ENCODE measurements around the gene F8. TPM values are rescaled to one million over a fixed set of nuclear protein-coding genes. Genes with fewer than 3 reads are reported as not detected.
"Not testable (repeated sequence)": the region's sequence is repeated elsewhere in the genome, so short reads cannot be mapped to it uniquely, and the experiment has no call there.

Gene F8
- total RNA-seq, 1 experiment from 2014 or later: 7.1 TPM

DNA sequence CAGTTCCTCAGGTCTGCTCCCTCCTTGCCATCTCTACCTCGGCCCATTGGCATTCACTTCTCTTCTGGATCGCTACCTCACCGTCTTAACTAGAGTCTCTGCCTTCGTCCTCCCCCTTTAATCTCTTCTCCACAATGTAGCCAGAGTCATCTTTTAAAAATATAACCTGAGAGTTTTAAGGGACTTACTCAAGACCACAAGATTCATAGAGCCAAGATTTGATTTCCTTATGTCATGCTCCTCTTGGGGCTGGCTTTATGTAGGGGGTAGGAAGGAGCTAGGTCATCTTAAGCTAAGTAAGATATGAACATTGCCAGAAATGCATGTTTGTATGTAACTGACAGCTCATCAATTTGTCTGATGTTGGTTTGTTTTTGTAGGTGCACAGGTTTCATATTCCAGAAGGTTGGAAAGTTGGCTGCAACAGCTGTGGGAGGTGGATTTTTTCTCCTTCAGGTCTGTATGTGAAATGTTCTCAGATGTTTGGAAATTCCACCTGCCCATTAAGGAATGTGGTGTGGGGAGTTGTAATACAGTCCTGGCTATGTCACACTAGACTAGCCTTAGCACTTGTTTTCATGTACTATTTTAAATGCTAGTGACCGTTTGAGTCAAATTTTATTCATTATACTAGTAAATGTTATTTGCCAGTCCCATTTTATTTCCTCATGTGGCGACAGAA, 23.7 kb upstream of the F8 start:
- no peak for DNase-seq (ENCODE audit: low read depth)
- in situ Hi-C loops (cut with HindIII; ENCODE audit: low pct_unique_long_range_greater_than_20kb, low sequenced_read_pairs): no loop called here

DNA sequence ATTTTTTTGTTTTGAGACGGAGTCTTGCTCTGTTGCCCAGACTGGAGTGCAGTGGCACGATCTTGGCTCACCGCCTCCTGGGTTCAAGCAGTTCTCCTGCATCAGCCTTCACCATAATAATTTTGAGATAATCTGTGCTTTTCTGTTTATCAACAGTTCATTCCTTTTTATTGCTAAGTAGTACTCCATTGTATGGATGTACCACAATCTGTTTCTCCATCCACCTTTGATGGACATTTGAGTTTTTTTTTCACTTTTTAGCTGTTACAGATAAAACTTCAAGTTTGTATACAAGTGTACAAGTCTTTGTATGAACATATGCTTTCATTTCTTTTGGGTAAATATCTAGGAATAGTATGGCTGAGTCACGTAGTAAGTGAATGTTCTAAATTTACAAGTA, 13.2 kb upstream of the F8 start:
- no peak for DNase-seq (ENCODE audit: low read depth)
- in situ Hi-C loops (cut with HindIII; ENCODE audit: low pct_unique_long_range_greater_than_20kb, low sequenced_read_pairs): no loop called here

DNA sequence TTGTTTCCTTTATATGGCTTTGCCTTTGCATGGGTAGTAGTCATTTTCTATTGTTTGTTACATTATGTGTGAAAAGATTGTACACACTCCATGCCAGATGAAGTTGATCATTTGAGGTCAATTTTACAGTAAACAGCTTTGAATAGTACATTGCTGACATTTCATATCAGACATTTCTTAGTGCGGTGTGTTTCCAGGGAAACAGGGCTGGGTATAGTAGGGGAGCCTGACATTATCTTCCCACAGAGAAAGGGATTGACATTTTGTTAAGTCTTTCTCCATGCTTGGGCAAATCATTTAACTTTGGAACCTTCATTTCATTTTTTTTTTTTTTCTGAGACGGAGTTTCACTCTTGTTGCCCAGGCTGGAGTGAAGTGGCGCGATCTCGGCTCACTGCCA, 9.1 kb upstream of the F8 start:
- no peak for DNase-seq (ENCODE audit: low read depth)
- in situ Hi-C loops (cut with HindIII; ENCODE audit: low pct_unique_long_range_greater_than_20kb, low sequenced_read_pairs): no loop called here

DNA sequence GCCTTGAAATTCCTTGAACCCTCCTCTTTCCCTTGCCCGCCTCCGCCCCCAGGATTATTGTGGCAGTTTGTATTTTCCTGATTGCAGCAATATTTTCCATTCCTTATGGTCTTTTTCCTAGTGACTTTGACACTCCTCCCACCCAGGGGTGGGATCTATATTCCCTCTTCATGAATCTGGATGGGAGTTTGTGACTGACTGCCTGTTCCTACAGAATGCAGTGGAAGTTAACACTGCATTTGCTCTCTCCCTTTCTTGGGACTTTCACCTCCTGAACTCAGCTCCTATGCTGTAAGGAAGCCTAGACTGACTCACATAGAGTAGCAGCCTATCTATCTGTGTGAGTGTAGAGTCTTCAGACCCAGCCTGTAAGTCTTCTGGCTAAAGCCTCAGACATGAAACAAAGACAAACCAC, 6.4 kb upstream of the F8 start:
- peak; percentile 26 for DNase-seq (ENCODE audit: low read depth)
- in situ Hi-C loops (cut with HindIII; ENCODE audit: low pct_unique_long_range_greater_than_20kb, low sequenced_read_pairs): no loop called here

DNA sequence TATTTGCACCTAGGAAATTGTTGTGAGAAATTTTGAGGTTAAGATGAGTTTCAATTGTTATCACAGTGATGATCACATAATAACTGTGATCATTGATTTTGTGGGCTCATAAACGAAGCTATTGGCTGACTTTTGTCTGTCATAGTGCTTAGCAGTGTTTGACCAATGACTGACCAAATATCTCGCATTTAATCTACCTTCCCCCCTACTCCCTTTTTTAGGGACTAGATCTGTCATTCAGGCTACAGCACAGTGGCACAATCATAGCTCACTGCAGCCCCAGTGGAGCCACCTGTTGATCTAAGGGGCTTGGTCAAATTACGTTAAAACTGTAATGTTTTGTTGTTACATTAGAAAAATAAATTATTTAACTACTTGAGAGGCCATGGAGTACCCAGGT, 5.6 kb upstream of the F8 start:
- in situ Hi-C loops (cut with HindIII; ENCODE audit: low pct_unique_long_range_greater_than_20kb, low sequenced_read_pairs): no loop called here
- DNase-seq (ENCODE audit: low read depth): no peak

DNA sequence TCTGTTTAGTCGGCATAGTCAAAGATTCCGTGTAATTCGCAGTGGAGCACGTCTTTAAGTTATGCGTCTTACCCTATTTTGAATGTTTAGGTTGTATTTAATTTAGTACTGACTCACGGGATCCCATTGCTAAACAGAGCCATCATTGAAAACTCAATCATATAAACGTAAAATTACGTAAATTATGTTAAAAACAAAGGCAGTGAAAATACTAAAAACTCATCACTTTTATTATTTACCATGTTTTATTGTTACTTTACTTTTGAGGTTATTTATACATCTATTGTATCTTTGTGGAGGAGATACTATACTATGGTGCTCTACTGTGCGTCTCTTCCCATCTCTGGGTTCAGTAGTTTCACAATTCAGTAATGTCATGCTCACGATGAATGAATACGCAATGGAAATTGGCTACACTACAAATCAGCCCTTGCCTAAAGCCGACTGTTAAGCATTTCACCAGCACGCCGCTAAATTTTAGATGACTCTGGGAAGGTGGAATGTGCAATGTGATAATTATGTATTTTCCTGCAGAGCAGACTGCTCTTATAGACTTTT, 5.1 kb upstream of the F8 start:
- peak; percentile 40 for DNase-seq (ENCODE audit: low read depth)
- in situ Hi-C loops (cut with HindIII; ENCODE audit: low pct_unique_long_range_greater_than_20kb, low sequenced_read_pairs): no loop called here

DNA sequence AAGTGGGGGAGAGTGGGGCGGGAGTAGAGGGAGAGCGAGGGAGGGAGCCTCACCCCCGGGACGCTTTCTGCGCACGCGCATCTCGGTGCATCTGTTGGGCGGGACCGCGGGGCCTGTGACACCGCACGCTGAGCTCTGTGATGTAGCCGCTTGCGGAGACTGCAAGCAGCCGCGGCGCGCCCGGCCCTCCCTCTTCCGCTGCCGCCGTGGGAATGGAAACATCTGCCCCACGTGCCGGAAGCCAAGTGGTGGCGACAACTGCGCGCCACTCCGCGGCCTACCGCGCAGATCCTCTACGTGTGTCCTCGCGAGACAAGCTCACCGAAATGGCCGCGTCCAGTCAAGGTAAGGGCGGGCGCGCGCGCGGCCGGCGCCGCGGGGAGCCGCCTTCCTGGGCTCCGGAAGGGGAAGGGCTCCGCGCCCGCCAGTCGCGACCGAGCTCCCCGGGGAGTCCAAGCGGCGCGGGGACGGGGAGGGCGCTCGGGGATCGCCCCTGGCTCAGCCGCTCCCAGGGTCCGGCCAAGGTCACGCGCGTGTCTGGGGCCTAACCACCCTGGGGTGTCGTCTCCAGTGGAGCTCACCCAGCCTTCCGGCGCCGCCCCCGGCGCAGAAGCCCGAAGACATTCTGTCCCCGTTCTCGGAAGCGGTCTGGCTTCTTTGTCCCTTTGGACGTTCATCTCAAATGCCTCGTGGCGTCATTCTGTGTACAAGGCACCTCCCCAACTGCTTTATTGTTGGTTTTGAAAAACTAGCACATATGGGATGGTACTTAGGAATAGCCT, 4.4 kb upstream of the F8 start, which contains the start of gene FUNDC2:
Gene FUNDC2, plus strand, starts transcription at position 118 of the 782 bp plus-strand sequence. Its CDS starts 95 bp downstream, at position 213.
- DNase-seq (ENCODE audit: low read depth): peak; percentile 96
- in situ Hi-C loops (cut with HindIII; ENCODE audit: low pct_unique_long_range_greater_than_20kb, low sequenced_read_pairs): no loop called here

DNA sequence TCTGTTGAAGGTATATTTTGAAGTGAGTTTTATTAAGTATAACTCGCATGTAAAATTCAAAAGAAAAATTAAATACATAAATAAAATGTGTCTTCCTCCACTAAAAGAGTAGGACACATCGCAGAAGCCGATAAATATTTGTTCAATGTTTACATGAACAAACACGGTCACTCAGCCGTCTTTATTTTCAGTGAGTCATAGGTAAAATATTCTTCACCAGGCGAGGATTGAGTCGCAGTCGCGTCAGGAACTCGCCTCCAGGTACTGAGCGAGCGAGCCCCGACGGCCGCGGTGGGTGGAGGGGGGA, 3.9 kb upstream of the F8 start:
- DNase-seq (ENCODE audit: low read depth): no peak
- in situ Hi-C loops (cut with HindIII; ENCODE audit: low pct_unique_long_range_greater_than_20kb, low sequenced_read_pairs): no loop called here

DNA sequence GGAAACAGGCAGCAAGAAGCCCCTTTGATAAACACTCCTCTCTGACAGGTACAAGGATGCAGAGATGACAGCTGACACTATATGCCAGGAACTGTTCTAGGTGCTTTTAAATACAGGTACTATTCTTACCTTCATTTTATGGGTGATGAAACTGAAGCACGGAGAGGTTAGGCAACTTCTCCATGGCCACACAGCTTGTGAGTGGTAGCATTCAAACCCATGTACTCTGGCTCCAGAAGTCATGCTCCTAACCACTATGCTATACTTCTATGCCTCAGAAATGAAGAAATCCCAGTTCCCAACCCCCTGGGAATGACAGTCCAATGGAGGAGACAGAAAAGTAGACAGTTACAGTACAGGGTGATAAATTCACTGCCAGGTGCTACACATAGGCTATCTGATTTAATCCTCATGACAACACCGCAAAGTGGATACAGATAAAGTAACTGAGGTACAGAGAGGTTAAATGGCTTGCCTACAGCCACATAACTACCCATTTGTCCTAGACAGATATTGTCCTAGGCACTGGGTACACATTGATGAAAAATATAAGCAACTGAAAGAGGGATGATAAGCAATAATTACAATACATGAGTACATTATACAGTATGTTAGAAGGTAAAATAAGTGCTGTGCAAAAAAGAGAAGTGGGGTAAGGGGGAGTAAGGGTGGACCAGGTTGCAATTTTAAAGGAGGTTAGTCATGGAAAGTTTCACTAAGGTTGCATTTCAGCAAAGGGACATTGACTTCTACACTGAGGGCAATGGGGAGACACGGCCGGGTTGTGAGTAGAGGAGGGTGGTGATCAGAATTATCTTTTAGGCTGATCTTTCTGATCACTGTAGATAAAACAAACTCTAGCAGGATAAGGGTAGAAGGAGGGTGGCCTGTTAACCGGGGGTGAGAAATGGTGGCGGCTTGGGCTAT, 1.6 kb upstream of the F8 start:
- DNase-seq (ENCODE audit: low read depth): no peak
- in situ Hi-C loops (cut with HindIII; ENCODE audit: low pct_unique_long_range_greater_than_20kb, low sequenced_read_pairs): no loop called here

DNA sequence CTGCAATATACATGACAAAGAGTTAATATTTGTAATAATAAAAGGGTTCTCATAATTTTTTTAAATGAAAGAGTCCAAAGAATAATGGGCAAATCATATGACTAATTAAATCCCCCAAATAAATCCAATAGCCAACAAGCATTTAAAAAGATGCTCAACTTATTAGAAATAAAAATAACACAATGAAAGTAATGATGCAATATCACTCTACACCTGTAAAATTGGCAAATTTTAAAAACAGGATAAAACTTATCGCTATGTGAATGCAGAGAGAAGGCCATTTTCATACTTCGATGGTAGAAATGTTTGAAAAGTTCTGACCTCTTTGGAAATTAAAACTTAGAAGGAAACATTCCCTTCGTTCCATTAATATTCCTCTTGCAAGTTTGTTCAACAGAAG, 1.9 kb downstream of the F8 start:
- in situ Hi-C loops (cut with HindIII; ENCODE audit: low pct_unique_long_range_greater_than_20kb, low sequenced_read_pairs): no loop called here
- no peak for DNase-seq (ENCODE audit: low read depth)

DNA sequence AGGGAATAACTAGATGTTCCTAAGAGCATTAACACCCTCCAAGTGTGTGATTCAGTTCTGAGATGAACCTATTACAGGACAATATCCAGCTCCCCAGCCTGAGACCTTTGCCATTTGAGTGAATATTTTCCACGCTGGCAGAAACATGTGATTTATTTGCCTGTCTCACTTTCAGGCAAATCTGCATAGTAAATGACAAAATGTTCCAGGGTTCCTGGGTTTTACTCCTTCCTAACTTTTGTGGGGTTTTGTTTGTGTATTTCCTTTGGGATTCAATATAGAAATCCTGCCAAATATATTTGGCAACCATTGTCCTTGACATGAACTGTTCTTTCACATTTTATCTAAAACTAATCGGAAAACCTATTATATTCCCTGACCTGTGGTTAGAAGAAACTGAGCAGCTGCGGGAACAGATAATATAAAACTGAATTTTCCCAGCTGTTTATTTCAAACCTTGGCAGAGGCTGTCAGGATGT, 12.5 kb downstream of the F8 start:
- in situ Hi-C loops (cut with HindIII; ENCODE audit: low pct_unique_long_range_greater_than_20kb, low sequenced_read_pairs): no loop called here
- no peak for DNase-seq (ENCODE audit: low read depth)

DNA sequence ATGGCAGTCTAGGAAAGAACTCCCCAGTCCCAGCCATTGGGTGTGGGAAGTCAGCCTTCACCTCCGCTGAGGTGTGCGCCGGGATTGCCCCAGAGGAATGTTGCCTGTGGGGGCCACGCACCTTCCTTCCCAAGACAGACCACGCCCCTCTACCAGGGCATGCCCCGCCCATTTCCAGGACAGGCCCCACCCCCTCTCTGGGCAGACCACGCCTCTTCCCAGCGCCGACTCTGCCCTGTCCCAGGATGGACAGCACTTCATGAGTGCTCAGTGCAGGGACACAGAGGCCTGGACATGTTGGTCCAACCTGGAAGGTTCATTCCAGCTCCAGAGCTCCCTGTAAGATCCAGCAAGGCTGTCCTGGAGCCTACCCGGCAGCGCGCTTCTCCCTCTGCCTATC, 13.9 kb downstream of the F8 start:
- DNase-seq (ENCODE audit: low read depth); in situ Hi-C loops (cut with HindIII; ENCODE audit: low pct_unique_long_range_greater_than_20kb, low sequenced_read_pairs): not testable (repeated sequence)

DNA sequence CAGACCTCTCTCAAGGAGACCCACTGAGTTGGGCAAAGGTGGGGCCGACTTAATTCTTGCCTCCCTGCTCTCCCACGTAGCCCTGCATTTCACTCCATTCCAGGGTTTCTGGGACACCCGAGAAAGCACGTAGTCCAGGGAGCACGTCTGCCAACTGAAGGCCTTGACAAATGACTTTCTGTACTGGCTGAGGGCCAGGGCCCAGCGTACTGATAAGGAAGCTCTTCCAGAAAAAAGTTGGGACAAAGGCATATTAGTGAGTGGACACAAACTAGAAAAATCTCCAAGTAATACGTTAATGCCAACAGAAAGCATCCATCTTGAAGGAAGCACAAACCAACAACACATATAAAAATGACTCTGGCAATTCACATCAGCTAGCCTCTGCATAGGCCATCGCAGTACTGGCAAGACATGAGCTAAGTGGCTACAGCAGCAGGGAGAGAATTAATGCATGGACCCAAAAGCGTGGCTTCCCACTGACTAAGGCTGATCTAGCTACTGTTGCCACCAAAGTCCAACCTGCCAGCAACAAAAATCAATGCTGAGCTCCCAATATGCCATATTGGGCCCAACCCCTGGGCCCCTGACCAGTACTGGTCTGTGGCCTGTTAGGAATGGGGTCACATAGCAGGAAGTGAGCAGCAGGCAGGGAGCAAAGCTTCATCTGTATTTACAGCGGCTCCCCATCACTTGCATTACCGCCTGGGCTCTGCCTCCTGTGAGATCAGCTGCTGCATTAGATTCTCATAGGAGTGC, 15.4 kb downstream of the F8 start:
- in situ Hi-C loops (cut with HindIII; ENCODE audit: low pct_unique_long_range_greater_than_20kb, low sequenced_read_pairs); DNase-seq (ENCODE audit: low read depth): not testable (repeated sequence)

DNA sequence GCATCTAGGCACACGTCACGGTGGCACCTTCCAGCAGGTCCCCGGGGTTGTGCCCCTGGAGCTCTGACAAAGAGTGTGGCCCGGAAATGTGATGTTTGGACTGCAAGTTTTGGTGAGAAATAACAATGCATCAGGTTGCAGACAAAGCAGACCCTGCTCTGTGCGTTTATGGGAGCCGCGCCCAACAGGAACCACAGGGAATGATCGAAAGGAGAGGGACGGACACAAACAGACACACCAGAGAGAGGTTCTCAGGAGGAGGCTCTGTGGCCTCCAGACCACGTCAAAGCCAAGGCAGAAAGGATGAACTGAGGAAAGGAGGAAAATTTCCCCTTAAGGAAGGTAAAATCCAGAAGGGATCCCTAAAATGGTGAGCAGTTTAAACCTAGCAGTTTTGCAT, 16.1 kb downstream of the F8 start:
- in situ Hi-C loops (cut with HindIII; ENCODE audit: low pct_unique_long_range_greater_than_20kb, low sequenced_read_pairs): not testable (repeated sequence)

DNA sequence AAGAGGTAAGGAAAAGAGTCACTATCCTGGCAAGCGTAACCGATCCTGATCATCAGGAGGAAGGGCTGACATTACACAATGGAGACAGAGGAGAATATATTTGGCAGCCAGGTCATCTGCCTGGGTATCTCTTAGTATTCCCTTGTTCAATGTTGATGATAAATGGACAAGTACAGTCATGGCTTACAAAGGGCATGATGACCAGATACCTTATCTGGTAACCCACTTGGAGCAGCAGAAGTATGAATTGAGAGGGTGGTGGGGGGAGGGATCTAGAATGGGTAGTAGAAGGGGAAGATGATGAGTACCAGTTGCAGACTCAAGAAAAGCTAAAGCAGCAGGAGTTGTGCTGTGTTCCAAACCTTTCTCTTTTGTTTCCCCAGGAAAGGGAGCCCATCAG, 17.3 kb downstream of the F8 start:
- in situ Hi-C loops (cut with HindIII; ENCODE audit: low pct_unique_long_range_greater_than_20kb, low sequenced_read_pairs): no loop called here
- no peak for DNase-seq (ENCODE audit: low read depth)

More for the DNA sequence above, 16.1 kb downstream of the F8 start:
- DNase-seq (ENCODE audit: low read depth): not testable (repeated sequence)

DNA sequence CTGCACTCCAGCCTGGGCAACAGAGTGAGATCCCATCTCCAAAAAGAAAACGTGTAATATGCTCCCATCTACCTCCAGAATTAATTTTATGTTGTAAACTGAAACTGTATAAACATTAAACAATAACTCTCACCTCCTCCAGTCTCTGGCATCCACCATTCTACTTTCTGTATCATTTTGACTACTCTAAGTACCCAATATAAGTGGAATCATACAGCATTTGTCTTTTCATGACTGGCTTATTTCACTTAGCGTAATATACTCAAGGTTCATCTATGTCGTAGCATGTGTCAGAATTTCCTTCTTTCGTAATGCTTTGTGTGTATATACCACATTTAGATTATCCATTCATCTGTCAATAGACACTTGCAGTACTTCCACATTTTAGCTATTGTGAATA, 20.6 kb downstream of the F8 start:
- in situ Hi-C loops (cut with HindIII; ENCODE audit: low pct_unique_long_range_greater_than_20kb, low sequenced_read_pairs): no loop called here
- DNase-seq (ENCODE audit: low read depth): no peak

DNA sequence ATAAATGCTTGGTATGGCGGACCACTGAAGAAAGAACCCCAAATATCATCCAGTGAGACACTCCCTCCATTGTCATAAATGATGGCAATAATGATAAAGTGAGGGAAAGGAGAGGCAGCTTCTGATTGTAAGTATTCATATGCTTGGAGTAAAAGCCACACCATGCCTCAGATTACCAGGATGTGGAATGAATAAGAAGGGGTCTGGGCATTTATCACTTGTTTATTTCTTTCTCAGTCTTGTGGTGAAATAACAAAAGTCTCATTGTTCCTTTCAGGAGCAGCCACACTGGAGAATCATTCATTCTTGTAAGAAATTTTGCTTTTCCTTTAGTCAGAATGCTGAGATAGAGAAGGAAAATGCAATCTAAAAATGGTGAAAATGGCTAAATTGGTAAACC, 21.7 kb downstream of the F8 start:
- no peak for DNase-seq (ENCODE audit: low read depth)
- in situ Hi-C loops (cut with HindIII; ENCODE audit: low pct_unique_long_range_greater_than_20kb, low sequenced_read_pairs): no loop called here
